Glutamatergic neuron (in vitro differentiated cells): ENCODE data around the gene CRIP1. TPM values are rescaled to one million over a fixed set of nuclear protein-coding genes. Genes with fewer than 3 reads are reported as not detected.

Experiments used
- DNase-seq: peaks from one replicate; pipeline ENCODE4 v3.0.0; 2022
- H3K27ac Mint-ChIP-seq: one replicate; pipeline ENCODE4 v1.8.0; 2020; ENCODE audit warnings: mild to moderate bottlenecking, mixed read lengths, inconsistent platforms; ENCODE audit not compliant: unreplicated experiment
- H3K27me3 Mint-ChIP-seq: one replicate; pipeline ENCODE4 v1.8.0; 2020; ENCODE audit warnings: mild to moderate bottlenecking, moderate library complexity, mixed read lengths, inconsistent platforms; ENCODE audit not compliant: unreplicated experiment
- H3K36me3 Mint-ChIP-seq: one replicate; pipeline ENCODE4 v1.8.0; 2020; ENCODE audit warnings: mild to moderate bottlenecking, mixed read lengths, inconsistent platforms; ENCODE audit not compliant: unreplicated experiment
- H3K4me1 Mint-ChIP-seq: one replicate; pipeline ENCODE4 v1.8.0; 2020; ENCODE audit warnings: mild to moderate bottlenecking, low read depth, mixed read lengths, inconsistent platforms; ENCODE audit not compliant: unreplicated experiment
- H3K4me3 Mint-ChIP-seq: one replicate; pipeline ENCODE4 v1.8.0; 2020; ENCODE audit warnings: mild to moderate bottlenecking, mixed read lengths, inconsistent platforms; ENCODE audit not compliant: unreplicated experiment
- H3K9me3 Mint-ChIP-seq: one replicate; pipeline ENCODE4 v1.8.0; 2020; ENCODE audit warnings: mild to moderate bottlenecking, moderate library complexity, mixed read lengths, inconsistent platforms; ENCODE audit not compliant: unreplicated experiment
- total RNA-seq: library from RNA; stranded (reverse); fragmentation: NEBNext Ultra II Directional; extraction: Animal tissue kit (Norgen Biotek cat#: 25700); gene quantifications from one replicate; pipeline ENCODE4 v1.2.1, GENCODE V29; 2021; ENCODE audit not compliant: unreplicated experiment
- TF ChIP-seq, protein P1 (sequence below): fragments of 200-600 bp; sonication (generic); IDR thresholded peaks from one replicate; pipeline ENCODE4 v1.5.0; 2021; ENCODE audit not compliant: partially characterized antibody, unreplicated experiment

CRIP1 gene
- total RNA-seq, 1 donor from 2014 or later, result 49.3 TPM

GRCh38 chr14:105444859-105445258 is 41.8 kb upstream of the CRIP1 start:
- peaks cover 3% of the 10 kb centered on the region for H3K4me1 Mint-ChIP-seq
- no peak overlapping the region for H3K4me3 Mint-ChIP-seq
- H3K27me3 Mint-ChIP-seq, result peaks cover 13% of the 10 kb centered on the region
- H3K27ac Mint-ChIP-seq, result no peak overlapping the region
- H3K36me3 Mint-ChIP-seq, result no peaks in the 10 kb centered on the region
- DNase-seq, result no peak
- peaks cover 8% of the 10 kb centered on the region for H3K9me3 Mint-ChIP-seq
- TF ChIP-seq, protein P1, sequence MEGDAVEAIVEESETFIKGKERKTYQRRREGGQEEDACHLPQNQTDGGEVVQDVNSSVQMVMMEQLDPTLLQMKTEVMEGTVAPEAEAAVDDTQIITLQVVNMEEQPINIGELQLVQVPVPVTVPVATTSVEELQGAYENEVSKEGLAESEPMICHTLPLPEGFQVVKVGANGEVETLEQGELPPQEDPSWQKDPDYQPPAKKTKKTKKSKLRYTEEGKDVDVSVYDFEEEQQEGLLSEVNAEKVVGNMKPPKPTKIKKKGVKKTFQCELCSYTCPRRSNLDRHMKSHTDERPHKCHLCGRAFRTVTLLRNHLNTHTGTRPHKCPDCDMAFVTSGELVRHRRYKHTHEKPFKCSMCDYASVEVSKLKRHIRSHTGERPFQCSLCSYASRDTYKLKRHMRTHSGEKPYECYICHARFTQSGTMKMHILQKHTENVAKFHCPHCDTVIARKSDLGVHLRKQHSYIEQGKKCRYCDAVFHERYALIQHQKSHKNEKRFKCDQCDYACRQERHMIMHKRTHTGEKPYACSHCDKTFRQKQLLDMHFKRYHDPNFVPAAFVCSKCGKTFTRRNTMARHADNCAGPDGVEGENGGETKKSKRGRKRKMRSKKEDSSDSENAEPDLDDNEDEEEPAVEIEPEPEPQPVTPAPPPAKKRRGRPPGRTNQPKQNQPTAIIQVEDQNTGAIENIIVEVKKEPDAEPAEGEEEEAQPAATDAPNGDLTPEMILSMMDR, result no peak

DNA sequence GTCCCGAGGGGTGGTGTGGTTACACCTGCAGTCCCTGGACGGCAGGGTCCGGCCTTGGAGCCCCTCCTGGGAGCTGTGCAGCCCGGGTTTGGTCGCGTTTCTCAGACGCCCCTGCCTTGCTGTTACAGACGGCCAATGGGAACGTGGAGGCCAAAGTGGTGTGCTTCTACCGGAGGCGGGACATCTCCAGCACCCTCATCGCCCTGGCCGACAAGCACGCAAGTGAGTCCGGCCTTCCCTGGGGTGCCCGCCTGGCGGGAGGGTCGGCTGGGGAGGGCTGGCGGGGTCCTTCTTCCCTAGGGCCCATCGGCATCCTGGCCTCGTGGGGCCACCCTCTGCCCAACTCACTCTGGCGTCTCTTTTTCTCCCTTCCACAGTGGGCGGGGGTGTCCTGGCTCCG is 41.4 kb upstream of the CRIP1 start:
- Mint-ChIP-seq H3K4me1 (peaks cover 3% of the 10 kb centered on the region), H3K9me3 (peaks cover 8% of the 10 kb centered on the region), H3K36me3 (no peaks in the 10 kb centered on the region), H3K4me3 (no peak overlapping the region), H3K27ac (no peak overlapping the region), H3K27me3 (peaks cover 13% of the 10 kb centered on the region)
- TF ChIP-seq, protein P1, result no peak
- DNase-seq, result peak; percentile 19

DNA sequence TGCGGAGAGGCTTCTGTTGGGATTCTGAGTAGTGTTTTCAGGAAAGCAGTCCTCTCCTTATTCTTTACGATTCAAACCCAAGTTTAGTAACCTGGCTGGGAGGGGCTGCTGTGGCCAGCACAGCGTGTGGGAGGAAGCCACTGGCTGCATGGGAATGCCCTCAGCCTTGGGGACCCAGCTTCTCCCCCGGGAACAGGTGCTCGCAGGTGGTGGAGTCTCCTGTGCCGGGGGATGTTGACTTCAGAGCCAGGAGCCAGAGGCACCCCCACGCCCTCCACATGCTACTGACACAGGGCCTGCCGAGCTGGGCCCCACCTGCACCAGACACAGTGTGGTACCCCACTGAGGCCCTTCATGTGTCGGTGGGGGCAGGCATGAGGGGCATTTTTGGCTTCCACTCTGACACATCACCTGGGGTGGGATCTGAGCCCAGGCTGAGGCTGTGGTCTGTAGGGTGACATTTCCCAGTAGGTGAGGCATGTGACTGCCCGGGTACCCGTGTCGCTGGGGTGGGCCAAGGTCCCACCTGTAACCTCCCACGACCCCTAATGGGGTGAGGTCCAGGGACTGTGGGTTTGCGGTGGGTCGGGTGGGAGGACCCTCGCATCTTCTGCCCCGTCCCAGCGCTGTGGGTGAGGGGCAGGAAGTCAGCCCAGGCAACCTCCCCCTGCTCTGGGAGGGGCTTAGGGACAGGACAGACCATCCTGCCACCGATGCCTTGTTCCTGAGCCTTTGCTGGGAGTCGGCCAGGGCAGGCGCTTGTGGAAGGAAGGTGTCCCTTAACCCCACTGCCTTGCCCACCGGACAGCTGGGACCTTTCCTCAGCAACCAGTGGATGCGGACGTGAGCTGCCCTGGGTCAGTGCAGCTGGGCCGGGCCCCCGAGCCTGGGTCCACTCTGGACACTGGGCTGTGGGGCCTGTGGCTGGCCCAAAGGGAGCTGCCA is 40.5 kb upstream of the CRIP1 start:
- Mint-ChIP-seq H3K4me3 (no peak overlapping the region), H3K9me3 (peaks cover 8% of the 10 kb centered on the region), H3K27ac (no peak overlapping the region), H3K4me1 (peaks cover 3% of the 10 kb centered on the region), H3K36me3 (no peaks in the 10 kb centered on the region), H3K27me3 (peaks cover 13% of the 10 kb centered on the region)
- TF ChIP-seq, protein P1, result no peak
- peak; percentile 11 for DNase-seq

DNA sequence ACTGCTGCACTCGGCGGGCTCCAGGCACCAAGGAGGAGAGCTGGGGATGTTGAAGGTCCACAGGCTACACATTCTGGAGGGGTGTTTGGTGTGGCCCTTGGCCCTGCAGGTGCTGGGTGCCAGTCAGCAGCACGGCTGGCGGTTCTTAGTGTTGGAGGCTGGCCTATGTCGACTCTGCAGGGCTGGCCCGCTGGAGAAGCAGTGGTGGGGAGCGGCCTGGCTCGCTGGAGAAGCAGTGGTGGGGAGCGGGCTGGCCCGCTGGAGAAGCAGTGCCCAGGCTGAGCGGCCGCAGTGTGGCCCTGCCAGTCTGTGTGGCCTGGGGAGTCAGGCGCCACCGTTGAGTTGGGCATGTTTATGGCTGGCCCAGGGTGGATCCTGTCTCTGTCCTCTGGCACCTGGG is 39.7 kb upstream of the CRIP1 start:
- DNase-seq, result no peak
- Mint-ChIP-seq H3K27me3 (peaks cover 10% of the 10 kb centered on the region), H3K4me3 (no peak overlapping the region), H3K4me1 (peaks cover 3% of the 10 kb centered on the region), H3K27ac (no peak overlapping the region), H3K9me3 (peaks cover 5% of the 10 kb centered on the region), H3K36me3 (no peaks in the 10 kb centered on the region)
- TF ChIP-seq, protein P1, result no peak
